ENCODE measurements around the gene DUSP22.
"Not testable (repeated sequence)": the region's sequence is repeated elsewhere in the genome, so short reads cannot be mapped to it uniquely, and the experiment has no call there.

The DUSP22 gene

GRCh38 chr6:362231-362923, 70.1 kb downstream of the DUSP22 start:
- no peak overlapping the region for H3K4me3 ChIP-seq (ENCODE audit: low read depth, low read length)

- no peak overlapping the region for H3K4me3 ChIP-seq (ENCODE audit: low read depth, low read length)
Observed at GRCh38 chr6:362924-363249, 70.6 kb downstream of the DUSP22 start.

- no peak overlapping the region for H3K4me3 ChIP-seq (ENCODE audit: low read depth, low read length)
Observed at GRCh38 chr6:363291-363690, 71.0 kb downstream of the DUSP22 start.

GRCh38 chr6:363909-364308, 71.6 kb downstream of the DUSP22 start:
- no peak overlapping the region for H3K4me3 ChIP-seq (ENCODE audit: low read depth, low read length)

- H3K4me3 ChIP-seq (ENCODE audit: low read depth, low read length): no peak overlapping the region
Observed at GRCh38 chr6:364609-365540, 72.6 kb downstream of the DUSP22 start.

- H3K4me3 ChIP-seq (ENCODE audit: low read depth, low read length): no peak overlapping the region
Observed at GRCh38 chr6:365835-366234, 73.5 kb downstream of the DUSP22 start.

- H3K4me3 ChIP-seq (ENCODE audit: low read depth, low read length): no peak overlapping the region
Observed at GRCh38 chr6:366389-367297, 74.4 kb downstream of the DUSP22 start.

GRCh38 chr6:367298-367794, 75.1 kb downstream of the DUSP22 start:
- H3K4me3 ChIP-seq (ENCODE audit: low read depth, low read length): no peak overlapping the region

GRCh38 chr6:367891-368630, 75.8 kb downstream of the DUSP22 start:
- H3K4me3 ChIP-seq (ENCODE audit: low read depth, low read length): no peak overlapping the region

GRCh38 chr6:369559-370431, 77.5 kb downstream of the DUSP22 start:
- no peak overlapping the region for H3K4me3 ChIP-seq (ENCODE audit: low read depth, low read length)

GRCh38 chr6:370555-370954, 78.3 kb downstream of the DUSP22 start:
- H3K4me3 ChIP-seq (ENCODE audit: low read depth, low read length): no peak overlapping the region

GRCh38 chr6:371851-372250, 79.6 kb downstream of the DUSP22 start:
- not testable (repeated sequence) for H3K4me3 ChIP-seq (ENCODE audit: low read depth, low read length)

- H3K4me3 ChIP-seq (ENCODE audit: low read depth, low read length): no peak overlapping the region
Observed at GRCh38 chr6:372336-372911, 80.1 kb downstream of the DUSP22 start.

GRCh38 chr6:373031-373430, 80.7 kb downstream of the DUSP22 start:
- no peak overlapping the region for H3K4me3 ChIP-seq (ENCODE audit: low read depth, low read length)

- no peak overlapping the region for H3K4me3 ChIP-seq (ENCODE audit: low read depth, low read length)
Observed at GRCh38 chr6:373773-374724, 81.8 kb downstream of the DUSP22 start.

GRCh38 chr6:374956-375355, 82.7 kb downstream of the DUSP22 start:
- no peak overlapping the region for H3K4me3 ChIP-seq (ENCODE audit: low read depth, low read length)

GRCh38 chr6:376827-377640, 84.7 kb downstream of the DUSP22 start:
- no peak overlapping the region for H3K4me3 ChIP-seq (ENCODE audit: low read depth, low read length)

Data from iPS-11a (cell line).